Stimulated activated CD8-positive, alpha-beta memory T cell treated with anti-CD3 and anti-CD28 coated beads, Interleukin-7, amount 100 ng/mL, for 1 hour (primary cell): ENCODE data around the gene CFAP161.
A peak's percentile ranks its signal among the peaks of the same experiment; 100 is the strongest.

Source experiments
- DNase-seq, 2 donors: peaks; one replicate each; pipeline ENCODE4 v3.0.0-alpha.2; 2020; ENCODE audit warnings: low read depth in 2 of 2

CFAP161 gene

GRCh38 chr15:81133782-81134461, at the start of gene CFAP161:
Gene CFAP161, plus strand, starts transcription at chr15:81134270. Its CDS starts 60 bp downstream, at chr15:81134330.
- no peak for DNase-seq

DNA sequence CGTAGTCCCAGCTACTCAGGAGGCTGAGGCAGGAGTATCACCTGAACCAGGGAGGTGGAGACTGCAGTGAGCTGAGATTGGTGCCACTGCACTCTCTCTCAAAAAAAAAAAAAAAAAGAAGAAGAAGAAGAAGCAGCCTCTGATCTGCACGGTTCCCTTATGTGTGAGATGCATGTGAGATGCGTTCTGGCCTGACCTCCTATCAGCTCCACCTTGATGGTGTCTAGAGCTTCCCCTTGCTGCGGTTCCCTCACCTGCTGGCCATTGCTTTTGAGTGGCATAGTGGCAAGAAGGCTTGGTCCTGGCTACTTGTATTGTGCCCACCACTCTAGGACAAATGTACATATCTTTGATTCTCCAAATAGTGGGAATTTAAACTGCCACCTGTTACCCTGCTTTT, 49.4 kb upstream of the CFAP161 start:
- no peak for DNase-seq

GRCh38 chr15:81085213-81085612, 48.9 kb upstream of the CFAP161 start:
- DNase-seq, result no peak

DNA sequence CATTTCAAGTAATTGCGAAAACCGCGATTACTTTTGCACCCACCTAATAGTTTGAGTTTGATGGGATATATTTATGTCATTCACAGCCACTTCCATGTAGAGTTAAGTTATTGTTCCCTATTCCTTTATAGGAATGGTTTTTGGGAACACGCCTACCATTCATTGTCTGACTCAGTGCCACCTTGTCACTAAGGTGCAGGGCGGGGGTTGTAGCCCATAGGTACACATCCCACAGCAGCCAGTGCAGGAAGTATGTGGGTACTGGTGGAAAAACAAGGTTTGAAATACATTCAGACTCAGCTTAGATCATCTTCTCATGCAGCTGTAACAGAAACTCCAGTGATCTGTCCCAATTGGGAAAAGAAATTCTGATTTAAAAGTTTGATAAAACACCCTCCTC, 48.2 kb upstream of the CFAP161 start:
- DNase-seq, result no peak

DNA sequence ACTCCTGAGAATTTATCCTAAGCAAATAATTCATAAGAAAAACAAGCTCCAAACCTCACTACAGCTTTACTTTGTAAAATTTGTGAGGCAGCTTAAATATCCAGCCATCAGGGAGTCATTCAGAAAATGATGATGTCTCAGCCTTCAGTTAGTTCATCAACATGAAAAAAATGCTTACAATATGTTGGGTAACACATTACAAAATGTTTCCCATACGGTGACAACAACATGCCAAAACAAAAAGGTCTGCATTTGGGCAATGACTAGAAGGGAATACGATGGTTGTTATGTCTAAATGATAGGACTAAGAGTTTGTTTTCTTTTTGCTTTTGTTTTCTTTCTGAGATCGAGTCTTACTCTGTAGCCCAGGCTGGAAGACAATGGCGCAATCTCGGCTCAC, 47.0 kb upstream of the CFAP161 start:
- DNase-seq, result no peak

- DNase-seq, result no peak
These were observed 46.4 kb upstream of the CFAP161 start for GRCh38 chr15:81087694-81088093.

DNA sequence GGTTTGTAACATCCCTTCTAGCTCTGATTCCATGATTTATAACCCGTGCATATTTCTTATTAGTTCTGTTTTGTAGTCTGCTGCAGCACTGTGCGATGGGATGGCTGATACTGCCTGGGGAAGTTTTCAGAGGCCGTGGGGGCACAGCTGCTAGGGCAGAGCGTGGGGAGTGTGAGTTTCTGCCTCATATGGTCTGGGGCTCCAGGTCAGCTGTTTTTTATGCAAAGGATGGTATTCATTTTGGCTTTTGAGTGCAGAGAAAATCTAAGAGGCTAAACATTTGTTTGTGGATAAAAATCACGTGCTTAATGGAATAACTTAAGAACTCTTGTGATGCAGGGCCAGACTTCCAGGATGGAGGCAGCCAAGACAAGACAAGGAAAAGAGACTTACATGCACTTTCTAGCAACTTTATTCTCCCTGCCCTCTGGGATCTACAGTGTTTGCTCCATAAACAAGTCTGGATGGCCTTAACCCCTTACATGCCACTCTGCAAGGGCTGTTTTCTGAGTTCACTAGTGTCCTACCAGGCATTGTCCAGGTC, 45.5 kb upstream of the CFAP161 start:
- DNase-seq, result no peak

- no peak for DNase-seq
These were observed 42.0 kb upstream of the CFAP161 start for GRCh38 chr15:81091889-81092558.

DNA sequence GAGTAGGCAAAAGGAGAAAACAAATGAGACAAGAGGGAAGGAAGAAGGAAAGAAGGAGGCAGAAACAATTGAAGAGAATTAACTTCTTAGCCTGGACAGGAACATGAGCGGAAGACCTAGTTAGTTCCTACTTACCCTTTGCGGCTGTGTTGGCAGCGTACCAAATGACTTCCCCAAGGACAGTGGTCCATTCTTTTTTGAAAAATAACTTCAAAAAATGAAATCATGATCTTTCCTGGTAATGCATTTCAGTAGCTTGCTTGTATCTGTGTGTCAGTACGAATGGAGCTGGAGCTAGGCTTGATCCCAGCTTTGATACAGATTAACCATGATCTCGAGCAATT, 41.5 kb upstream of the CFAP161 start:
- DNase-seq, result no peak

- no peak for DNase-seq
These were observed 40.1 kb upstream of the CFAP161 start for GRCh38 chr15:81093961-81094360.

DNA sequence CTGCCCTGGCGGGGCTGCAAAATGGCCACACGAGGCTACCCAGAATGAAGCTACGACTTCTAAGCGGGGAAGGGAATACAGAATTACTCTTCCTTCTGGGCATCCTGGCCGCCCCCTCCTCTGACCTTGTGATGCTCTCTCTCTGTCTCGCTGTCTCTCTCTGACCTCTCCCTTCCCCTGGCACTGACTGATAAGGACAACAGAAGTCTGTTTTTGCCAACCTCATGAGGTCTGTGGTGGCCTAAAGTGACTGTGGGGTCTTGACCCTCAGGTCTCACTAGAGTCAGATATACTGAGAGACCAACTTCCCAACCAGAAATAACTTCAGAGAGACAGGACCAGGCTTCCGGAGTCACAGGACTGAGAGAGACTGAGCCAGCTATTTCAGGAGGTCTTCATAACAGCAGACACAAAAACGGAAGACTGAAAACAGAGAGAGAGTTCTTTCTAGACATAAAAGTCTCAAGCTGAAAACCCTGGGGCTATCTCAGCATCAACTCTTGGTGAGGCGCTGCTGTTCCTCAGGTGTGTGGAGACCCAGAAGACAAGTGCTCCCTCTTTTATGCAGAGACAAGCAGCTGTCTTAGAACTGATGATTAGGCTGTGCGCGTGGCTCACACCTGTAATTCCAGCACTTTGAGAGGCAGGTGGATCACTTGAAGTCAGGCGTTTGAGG, 38.2 kb upstream of the CFAP161 start:
- no peak for DNase-seq

GRCh38 chr15:81096398-81096797, 37.7 kb upstream of the CFAP161 start:
- no peak for DNase-seq

DNA sequence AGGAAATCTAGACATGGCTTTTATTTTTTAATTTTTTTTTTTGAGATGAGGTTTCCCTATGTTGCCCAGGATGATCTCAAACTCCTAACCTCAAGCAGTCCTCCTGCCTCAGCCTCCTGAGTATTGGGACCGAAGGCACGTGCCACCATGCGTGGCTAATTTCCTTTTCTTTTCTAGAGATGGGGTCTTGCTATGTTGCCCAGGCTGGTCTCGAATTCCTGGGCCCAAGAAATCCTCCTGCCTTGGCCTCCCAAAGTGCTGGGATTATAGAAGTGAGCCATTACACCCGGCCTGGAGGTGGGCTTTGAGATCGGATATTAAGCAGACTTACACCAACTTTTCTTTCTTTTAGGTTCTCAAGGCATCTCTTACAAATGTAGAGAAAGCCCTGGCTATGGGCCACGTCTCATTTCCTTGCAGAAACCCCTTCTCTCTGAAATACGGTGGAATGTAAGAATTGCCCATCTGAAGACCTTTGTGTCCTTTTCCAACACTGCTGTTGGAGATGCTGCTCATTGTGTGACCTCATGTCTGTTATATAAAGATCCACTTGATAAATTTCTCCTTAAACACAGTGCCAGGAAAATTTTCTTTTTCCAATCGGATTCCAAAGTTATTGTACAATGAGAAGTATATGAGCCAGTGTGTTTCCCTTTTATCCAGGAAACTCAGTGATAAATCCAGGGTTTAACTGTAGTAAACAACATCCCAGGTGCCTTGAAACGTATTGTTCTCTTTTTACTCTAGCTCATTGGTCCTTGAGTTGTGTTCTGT, 36.8 kb upstream of the CFAP161 start:
- DNase-seq, result no peak

DNA sequence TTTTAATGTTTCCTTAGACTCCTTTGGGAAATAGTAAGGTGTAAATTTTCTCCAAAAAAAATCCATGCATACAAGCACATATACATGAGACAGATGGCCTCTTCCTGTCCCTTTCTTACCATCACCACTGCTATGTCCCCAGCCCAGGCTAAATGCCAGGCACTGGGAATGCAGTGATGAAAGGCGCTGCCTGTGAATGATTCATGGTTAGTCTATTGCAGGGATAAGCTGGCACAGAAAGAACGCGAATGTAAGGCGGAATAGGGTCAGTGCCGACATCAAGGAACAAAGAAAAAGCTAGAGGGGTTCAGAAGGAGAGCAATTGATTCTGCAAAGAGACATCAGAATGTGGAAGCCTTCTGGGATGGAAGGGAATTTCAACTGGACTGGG, 36.2 kb upstream of the CFAP161 start:
- DNase-seq, result no peak

GRCh38 chr15:81098349-81098748, 35.7 kb upstream of the CFAP161 start:
- no peak for DNase-seq

DNA sequence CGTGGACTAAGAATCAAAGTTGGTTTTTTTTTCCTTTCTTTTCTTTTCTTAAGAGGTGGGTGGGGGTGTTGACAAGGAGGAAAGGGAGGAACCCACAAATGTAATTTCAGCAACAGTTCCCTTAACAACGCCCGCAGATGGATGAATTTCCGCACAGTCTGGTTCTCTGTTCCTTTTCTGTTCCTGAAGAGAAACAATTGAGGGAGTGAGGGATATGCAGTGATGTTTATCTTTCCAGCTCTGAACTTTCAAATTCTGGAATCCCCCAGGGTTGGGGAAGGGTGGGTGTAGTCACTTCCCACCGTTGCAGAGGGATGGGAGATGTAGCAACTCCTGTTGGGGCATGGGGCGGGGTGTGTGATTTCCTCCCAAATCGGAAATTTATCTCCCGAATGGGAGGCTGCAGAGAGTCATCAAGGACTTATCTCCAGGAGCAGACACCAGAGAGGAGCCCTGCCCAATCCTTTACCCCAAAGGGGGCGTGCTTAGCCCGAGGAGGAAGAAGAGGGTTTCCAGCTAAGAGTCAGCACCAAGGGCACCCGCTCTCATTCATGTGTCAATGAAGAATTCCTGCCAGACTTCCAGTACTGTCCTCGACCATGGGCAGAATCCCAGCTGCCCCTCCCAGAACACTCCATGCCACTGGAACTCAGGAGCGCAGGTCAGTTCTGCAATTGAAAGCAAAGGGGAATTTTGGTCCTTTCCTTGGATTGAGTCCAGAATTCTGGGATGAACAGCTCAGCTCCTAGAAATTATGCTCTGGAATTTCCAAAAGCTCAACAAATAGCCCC, 35.0 kb upstream of the CFAP161 start:
- no peak for DNase-seq

DNA sequence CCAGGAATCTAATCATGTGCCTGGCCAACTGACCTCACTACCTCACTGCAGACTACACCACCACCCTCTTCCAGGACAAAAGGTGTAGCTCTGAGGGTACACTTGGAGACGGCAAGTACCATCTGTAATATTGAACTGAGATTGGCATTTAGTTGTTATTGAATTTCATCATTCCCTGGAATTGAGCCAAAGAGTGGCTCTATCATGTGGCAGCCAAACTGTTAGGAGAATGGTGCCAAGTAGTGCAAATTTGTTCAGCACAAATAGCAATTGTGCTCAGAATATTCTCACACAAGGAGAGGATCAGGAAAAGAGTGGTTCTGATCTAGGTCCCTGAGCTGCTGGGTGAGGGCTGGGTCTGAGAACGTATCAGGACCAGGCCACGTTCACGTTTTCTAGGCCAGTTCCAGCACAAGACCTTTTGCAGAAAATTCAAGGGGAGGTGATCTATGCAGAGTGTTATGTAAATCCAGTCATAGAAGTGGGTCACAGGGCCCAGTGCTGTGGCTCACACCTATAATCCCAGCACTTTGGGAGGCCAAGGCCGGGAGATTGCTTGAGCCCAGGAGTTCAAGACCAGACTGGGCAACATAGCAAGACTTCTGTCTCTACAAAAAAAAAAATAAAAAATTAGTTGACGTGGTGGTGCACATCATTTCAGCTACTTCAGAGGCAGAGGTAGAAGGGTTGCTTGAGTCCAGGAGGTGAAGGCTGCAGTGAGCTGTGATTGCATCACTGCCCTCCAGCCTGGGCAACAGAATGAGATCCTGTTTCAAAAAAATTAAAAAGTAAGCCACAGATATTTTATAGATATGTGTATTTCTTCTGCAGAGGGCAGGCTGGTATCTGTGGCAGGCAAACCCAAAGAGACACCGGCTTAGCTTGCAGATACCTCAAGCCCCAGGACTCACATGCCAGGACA, 31.9 kb upstream of the CFAP161 start:
- no peak for DNase-seq

DNA sequence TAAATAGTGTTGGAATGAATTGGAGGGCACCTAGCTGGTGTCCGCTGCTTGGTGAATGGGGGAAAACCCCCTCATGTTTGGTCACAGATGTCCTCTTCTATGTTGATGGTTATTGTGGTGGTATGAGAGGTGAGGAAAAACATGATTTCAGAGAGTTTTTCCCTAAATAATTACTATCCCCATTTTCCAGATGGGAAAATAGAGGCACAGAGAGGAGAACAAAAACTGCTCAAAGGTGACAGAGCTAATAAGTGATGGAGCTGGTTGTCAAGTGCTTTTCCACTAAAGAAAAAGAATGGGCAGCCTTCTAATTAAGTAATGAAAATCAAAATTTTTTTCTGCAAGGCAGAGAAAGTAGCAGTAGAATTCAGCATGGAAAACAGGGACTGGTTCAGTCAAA, 30.2 kb upstream of the CFAP161 start:
- no peak for DNase-seq

- DNase-seq, result no peak
These were observed 28.5 kb upstream of the CFAP161 start for GRCh38 chr15:81105545-81105944.

DNA sequence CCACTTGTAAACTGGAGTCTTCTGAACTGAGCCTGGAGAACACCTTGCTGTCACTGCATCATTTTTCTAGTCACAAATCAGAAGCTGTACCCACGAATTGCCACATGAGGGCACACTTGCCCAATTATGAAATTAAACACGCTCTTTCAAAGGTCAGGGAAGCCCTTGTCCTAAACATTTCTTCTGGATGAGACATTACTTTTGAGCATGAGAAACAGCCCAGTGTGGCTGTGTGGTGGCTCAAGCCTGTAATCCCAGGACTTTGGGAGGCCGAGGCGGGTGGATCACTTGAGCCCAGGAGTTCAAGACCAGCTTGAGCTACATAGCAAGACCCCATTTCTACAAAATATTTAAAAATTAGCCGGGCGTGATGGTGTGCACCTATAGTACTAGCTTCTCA, 27.5 kb upstream of the CFAP161 start:
- DNase-seq, result peak in 1 of 2 donors; percentile 4
